ENCODE results near the gene ZFP90.

ZFP90 gene

GRCh38 chr16:68538880-68539701 is at the start of gene ZFP90:
TSS of gene ZFP90 (plus strand) at chr16:68539291. CDS start at chr16:68539793, 502 bp downstream.
- no peak for TF ChIP-seq LEF1 (IDR thresholded peaks at IDR 0.05; ENCODE audit: borderline replicate concordance)
- no peak for TF ChIP-seq CTBP1 (IDR thresholded peaks at IDR 0.05; ENCODE audit: borderline replicate concordance)
- TF ChIP-seq SUZ12 (IDR thresholded peaks at IDR 0.05): no peak
- no peak for TF ChIP-seq SP1 (IDR thresholded peaks at IDR 0.05)
- TF ChIP-seq ARNT (IDR thresholded peaks at IDR 0.05): no peak
- TF ChIP-seq PKNOX1 (IDR thresholded peaks at IDR 0.05): peak; percentile 66
- TF ChIP-seq BHLHE40 (IDR thresholded peaks at IDR 0.05; ENCODE audit: borderline replicate concordance): no peak
- no peak for TF ChIP-seq FOXM1 (IDR thresholded peaks at IDR 0.05; ENCODE audit: borderline replicate concordance)
- no peak for TF ChIP-seq FOXK2 (IDR thresholded peaks at IDR 0.05)
- no peak for TF ChIP-seq ZNF384 (IDR thresholded peaks at IDR 0.05)
- TF ChIP-seq L3MBTL2 (conservative IDR thresholded peaks at IDR 0.05): peak; percentile 72
- CTCF ChIA-PET: interaction anchor here (0.7 kb wide), 1 partner anchor 18 kb away, joined by 4 read pairs; no protein-coding TSS in a partner anchor
- POLR2A ChIA-PET: interaction anchor here (0.9 to 1.2 kb wide), 2 partner anchors 9 to 51 kb away, joined by 3 read pairs; no protein-coding TSS in a partner anchor
- DNase-seq (ENCODE audit: extremely low spot score): peak; percentile 98

DNA sequence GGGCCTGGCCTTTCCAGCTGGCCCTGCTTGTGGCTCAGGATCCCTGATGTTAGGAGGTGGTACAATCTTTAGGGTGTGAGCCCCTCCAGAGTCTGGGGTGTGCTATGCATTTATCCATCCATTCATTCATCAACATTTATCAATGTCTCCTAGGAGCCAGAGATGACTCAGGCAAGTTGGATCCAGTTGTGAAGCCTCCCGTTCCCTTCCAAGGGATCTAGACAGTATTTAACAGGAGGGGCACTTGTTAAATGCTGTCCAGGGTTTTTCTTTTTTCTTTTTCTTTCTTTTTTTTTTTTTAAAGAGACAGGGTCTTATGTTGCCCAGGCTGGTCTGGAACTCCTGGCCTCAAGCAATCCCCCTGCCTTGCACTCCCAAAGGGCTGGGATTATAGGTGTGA is 48.7 kb upstream of the ZFP90 start:
- TF ChIP-seq SUZ12 (IDR thresholded peaks at IDR 0.05): no peak
- TF ChIP-seq TARDBP (IDR thresholded peaks at IDR 0.05): no peak
- TF ChIP-seq ARNT (IDR thresholded peaks at IDR 0.05): no peak
- no peak for TF ChIP-seq L3MBTL2 (conservative IDR thresholded peaks at IDR 0.05)
- no peak for TF ChIP-seq LEF1 (IDR thresholded peaks at IDR 0.05; ENCODE audit: borderline replicate concordance)
- TF ChIP-seq CTBP1 (IDR thresholded peaks at IDR 0.05; ENCODE audit: borderline replicate concordance): no peak
- no peak for TF ChIP-seq ZNF384 (IDR thresholded peaks at IDR 0.05)
- no peak for TF ChIP-seq SP1 (IDR thresholded peaks at IDR 0.05)
- no peak for TF ChIP-seq FOXA1 (IDR thresholded peaks at IDR 0.05)
- TF ChIP-seq FOXM1 (IDR thresholded peaks at IDR 0.05; ENCODE audit: borderline replicate concordance): no peak
- TF ChIP-seq PKNOX1 (IDR thresholded peaks at IDR 0.05): no peak
- no peak for TF ChIP-seq ELF4 (IDR thresholded peaks at IDR 0.05)
- no peak for TF ChIP-seq NFRKB (IDR thresholded peaks at IDR 0.05)
- no peak for DNase-seq (ENCODE audit: extremely low spot score)
- ChIA-PET CTCF (no interaction called here), POLR2A (no interaction called here)

GRCh38 chr16:68490829-68491575 is 48.1 kb upstream of the ZFP90 start:
- TF ChIP-seq ELF4 (IDR thresholded peaks at IDR 0.05): no peak
- TF ChIP-seq ARNT (IDR thresholded peaks at IDR 0.05): no peak
- no peak for TF ChIP-seq BHLHE40 (IDR thresholded peaks at IDR 0.05; ENCODE audit: borderline replicate concordance)
- TF ChIP-seq LEF1 (IDR thresholded peaks at IDR 0.05; ENCODE audit: borderline replicate concordance): no peak
- TF ChIP-seq FOXK2 (IDR thresholded peaks at IDR 0.05): no peak
- no peak for TF ChIP-seq L3MBTL2 (conservative IDR thresholded peaks at IDR 0.05)
- TF ChIP-seq ZNF384 (IDR thresholded peaks at IDR 0.05): no peak
- TF ChIP-seq NFRKB (IDR thresholded peaks at IDR 0.05): no peak
- no peak for TF ChIP-seq FOXA1 (IDR thresholded peaks at IDR 0.05)
- TF ChIP-seq TARDBP (IDR thresholded peaks at IDR 0.05): no peak
- no peak for TF ChIP-seq FOXM1 (IDR thresholded peaks at IDR 0.05; ENCODE audit: borderline replicate concordance)
- TF ChIP-seq SUZ12 (IDR thresholded peaks at IDR 0.05): no peak
- no peak for DNase-seq (ENCODE audit: extremely low spot score)
- CTCF ChIA-PET: no interaction called here
- POLR2A ChIA-PET: no interaction called here

DNA sequence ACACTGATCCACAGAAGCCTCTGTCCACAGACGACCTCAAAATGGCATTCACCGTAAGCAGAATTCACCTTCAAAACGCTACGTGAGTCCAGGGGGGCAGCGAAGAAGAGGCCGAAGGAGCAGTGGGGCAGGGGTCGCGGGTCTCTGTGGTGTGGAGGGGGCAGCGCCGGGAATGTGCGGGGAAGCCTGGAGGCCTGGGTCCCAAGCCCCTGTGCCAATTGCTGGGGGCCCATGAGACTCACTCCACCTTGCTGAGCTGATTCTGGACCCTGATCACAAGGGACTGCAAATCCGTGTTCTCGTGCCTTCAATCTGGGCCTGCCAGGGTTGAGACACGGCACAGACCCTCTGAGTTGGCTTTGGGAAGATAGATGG is 47.5 kb upstream of the ZFP90 start:
- POLR2A ChIA-PET: no interaction called here
- DNase-seq (ENCODE audit: extremely low spot score): no peak
- CTCF ChIA-PET: no interaction called here
- TF ChIP-seq HDGF (IDR thresholded peaks at IDR 0.05; ENCODE audit: borderline replicate concordance): no peak
- no peak for TF ChIP-seq SP1 (IDR thresholded peaks at IDR 0.05)
- TF ChIP-seq NFRKB (IDR thresholded peaks at IDR 0.05): no peak
- TF ChIP-seq ZNF384 (IDR thresholded peaks at IDR 0.05): no peak
- no peak for TF ChIP-seq FOXA1 (IDR thresholded peaks at IDR 0.05)
- TF ChIP-seq FOXK2 (IDR thresholded peaks at IDR 0.05): no peak
- TF ChIP-seq BHLHE40 (IDR thresholded peaks at IDR 0.05; ENCODE audit: borderline replicate concordance): no peak
- TF ChIP-seq LEF1 (IDR thresholded peaks at IDR 0.05; ENCODE audit: borderline replicate concordance): no peak
- TF ChIP-seq ARNT (IDR thresholded peaks at IDR 0.05): no peak
- no peak for TF ChIP-seq TARDBP (IDR thresholded peaks at IDR 0.05)
- TF ChIP-seq ELF4 (IDR thresholded peaks at IDR 0.05): no peak
- no peak for TF ChIP-seq CTBP1 (IDR thresholded peaks at IDR 0.05; ENCODE audit: borderline replicate concordance)
- no peak for TF ChIP-seq L3MBTL2 (conservative IDR thresholded peaks at IDR 0.05)
- no peak for TF ChIP-seq PKNOX1 (IDR thresholded peaks at IDR 0.05)
- TF ChIP-seq FOXM1 (IDR thresholded peaks at IDR 0.05; ENCODE audit: borderline replicate concordance): no peak
- TF ChIP-seq SUZ12 (IDR thresholded peaks at IDR 0.05): no peak

- CTCF ChIA-PET: no interaction called here
- POLR2A ChIA-PET: no interaction called here
- DNase-seq (ENCODE audit: extremely low spot score): no peak
- no peak for TF ChIP-seq SUZ12 (IDR thresholded peaks at IDR 0.05)
- TF ChIP-seq L3MBTL2 (conservative IDR thresholded peaks at IDR 0.05): no peak
- no peak for TF ChIP-seq FOXM1 (IDR thresholded peaks at IDR 0.05; ENCODE audit: borderline replicate concordance)
- no peak for TF ChIP-seq ARNT (IDR thresholded peaks at IDR 0.05)
- TF ChIP-seq FOXK2 (IDR thresholded peaks at IDR 0.05): no peak
- no peak for TF ChIP-seq NFRKB (IDR thresholded peaks at IDR 0.05)
- no peak for TF ChIP-seq TARDBP (IDR thresholded peaks at IDR 0.05)
- no peak for TF ChIP-seq LEF1 (IDR thresholded peaks at IDR 0.05; ENCODE audit: borderline replicate concordance)
- no peak for TF ChIP-seq PKNOX1 (IDR thresholded peaks at IDR 0.05)
- no peak for TF ChIP-seq HDGF (IDR thresholded peaks at IDR 0.05; ENCODE audit: borderline replicate concordance)
- TF ChIP-seq FOXA1 (IDR thresholded peaks at IDR 0.05): no peak
Measured at GRCh38 chr16:68492151-68492542, 46.9 kb upstream of the ZFP90 start.

All from HEK293T (cell line).